Osteoblast (primary cell): Measurements from ENCODE around the gene RTN4IP1. TPM values are rescaled to one million over a fixed set of nuclear protein-coding genes. Genes with fewer than 3 reads are reported as not detected.
"Not testable (repeated sequence)": the region's sequence is repeated elsewhere in the genome, so short reads cannot be mapped to it uniquely, and the experiment has no call there.

ENCODE experiments used
- DNase-seq: peaks from one replicate; pipeline ENCODE4 v3.0.0; 2011; ENCODE audit warnings: low spot score, mixed read lengths; ENCODE audit not compliant: insufficient read length; ENCODE audit errors: missing footprints
- H2AFZ ChIP-seq: 2 replicates; pipeline ENCODE4 v1.6.0; 2011; ENCODE audit warnings: mild to moderate bottlenecking, low read length
- H3K27ac ChIP-seq: 2 replicates; pipeline ENCODE4 v1.5.1; 2011; ENCODE audit warnings: mild to moderate bottlenecking, low read depth, low read length, moderate library complexity
- H3K27me3 ChIP-seq: 2 replicates; pipeline ENCODE4 v1.6.0; 2012; ENCODE audit warnings: mild to moderate bottlenecking, control low read depth, inconsistent platforms, low read length, moderate library complexity; ENCODE audit not compliant: insufficient read depth
- H3K36me3 ChIP-seq: 2 replicates; pipeline ENCODE4 v1.5.1; 2011; ENCODE audit warnings: mild to moderate bottlenecking, low read length, control low read depth, moderate library complexity; ENCODE audit not compliant: insufficient read depth
- H3K4me1 ChIP-seq: 2 replicates; pipeline ENCODE4 v1.5.1; 2011; ENCODE audit warnings: mild to moderate bottlenecking, low read length, control low read depth, moderate library complexity; ENCODE audit not compliant: insufficient read depth
- H3K4me2 ChIP-seq: 2 replicates; pipeline ENCODE4 v1.6.0; 2011; ENCODE audit warnings: mild to moderate bottlenecking, low read length; ENCODE audit not compliant: insufficient read depth
- H3K4me3 ChIP-seq: fragments of 200-600 bp; sonication (generic); 3 replicates; pipeline ENCODE4 v1.5.1; 2012; ENCODE audit warnings: mild to moderate bottlenecking, low read length, inconsistent platforms; ENCODE audit not compliant: insufficient read depth
- H3K79me2 ChIP-seq: 2 replicates; pipeline ENCODE4 v1.6.0; 2012; ENCODE audit warnings: mild to moderate bottlenecking, low read length, control low read depth, inconsistent platforms; ENCODE audit not compliant: insufficient read depth
- H3K9me3 ChIP-seq: 2 replicates; pipeline ENCODE4 v1.5.1; 2011; ENCODE audit warnings: low read depth, low read length, control low read depth
- H4K20me1 ChIP-seq: 2 replicates; pipeline ENCODE4 v1.6.0; 2012; ENCODE audit warnings: mild to moderate bottlenecking, low read length, control low read depth; ENCODE audit not compliant: insufficient read depth
- total RNA-seq: library from RNA; depleted of rRNA; stranded (reverse); fragments of >200 nt; gene quantifications from 2 replicates; pipeline ENCODE4 v1.2.3, GENCODE V29; 2012
- TF ChIP-seq, protein P1 (sequence below): IDR thresholded peaks from 2 replicates; pipeline ENCODE4 v1.5.1; 2011; ENCODE audit warnings: mild to moderate bottlenecking, low read depth, low read length, moderate library complexity; ENCODE audit errors: extremely low read depth

Gene RTN4IP1
- total RNA-seq, 1 donor: 5.1 TPM

DNA sequence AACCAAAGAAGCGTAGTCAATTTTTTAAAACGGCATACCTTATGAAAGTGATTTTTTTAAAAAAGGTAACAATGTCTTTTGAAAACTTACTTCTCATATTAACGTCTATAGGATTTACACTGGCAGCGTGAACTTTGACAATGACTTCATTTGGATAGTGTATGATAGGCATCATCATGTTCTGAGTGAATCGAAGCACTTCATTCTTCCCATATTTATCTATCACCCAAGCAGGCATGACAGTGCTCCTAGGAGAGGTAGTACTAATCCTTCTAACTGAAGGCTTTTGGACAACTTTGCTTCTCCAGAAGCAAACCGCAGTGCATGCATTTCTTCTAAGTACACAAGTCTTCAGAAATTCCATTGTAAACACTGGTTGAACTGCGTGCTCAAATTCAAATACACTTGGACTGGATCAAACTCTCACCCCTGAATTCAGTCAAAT is 618 bp downstream of the RTN4IP1 start:
- peak overlapping the region; percentile 77 for H3K27ac ChIP-seq
- no peak for DNase-seq

DNA sequence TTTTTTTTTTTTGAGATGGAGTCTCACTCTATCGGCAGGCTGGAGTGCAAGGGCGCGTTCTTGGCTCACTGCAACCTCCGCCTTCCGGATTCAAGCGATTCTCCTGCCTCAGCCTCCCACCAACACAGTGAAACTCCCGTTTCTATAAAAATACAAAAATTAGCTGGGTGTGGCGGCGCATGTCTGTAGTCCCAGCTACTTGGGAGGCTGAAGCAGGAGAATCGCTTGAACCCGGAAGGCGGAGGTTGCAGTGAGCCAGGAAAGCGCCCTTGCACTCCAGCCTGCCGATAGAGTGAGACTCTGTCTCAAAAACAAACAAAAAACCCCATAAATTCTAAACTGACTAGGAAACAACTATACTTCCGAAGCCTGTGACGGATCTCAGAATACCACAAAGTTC is 1.5 kb downstream of the RTN4IP1 start:
- H3K4me2 ChIP-seq, H3K27me3 ChIP-seq, H3K36me3 ChIP-seq, H3K9me3 ChIP-seq, H4K20me1 ChIP-seq, H3K4me3 ChIP-seq, H3K27ac ChIP-seq, H2AFZ ChIP-seq, DNase-seq: not testable (repeated sequence)
- peaks cover 27% of the 10 kb centered on the region for H3K79me2 ChIP-seq
- H3K4me1 ChIP-seq: peaks cover 12% of the 10 kb centered on the region

More for the DNA sequence above, 618 bp downstream of the RTN4IP1 start:
- peak overlapping the region; percentile 86 for H2AFZ ChIP-seq
- peaks cover 12% of the 10 kb centered on the region for H3K4me1 ChIP-seq
- H3K4me3 ChIP-seq: peak overlapping the region; percentile 85
- peak overlapping the region; percentile 81 for H3K4me2 ChIP-seq
- H3K79me2 ChIP-seq: peaks cover 33% of the 10 kb centered on the region
- H4K20me1 ChIP-seq: peaks cover 9% of the 10 kb centered on the region
- H3K27me3 ChIP-seq: no peaks in the 10 kb centered on the region
- H3K9me3 ChIP-seq: no peaks in the 10 kb centered on the region
- no peaks in the 10 kb centered on the region for H3K36me3 ChIP-seq
- TF ChIP-seq, protein P1, sequence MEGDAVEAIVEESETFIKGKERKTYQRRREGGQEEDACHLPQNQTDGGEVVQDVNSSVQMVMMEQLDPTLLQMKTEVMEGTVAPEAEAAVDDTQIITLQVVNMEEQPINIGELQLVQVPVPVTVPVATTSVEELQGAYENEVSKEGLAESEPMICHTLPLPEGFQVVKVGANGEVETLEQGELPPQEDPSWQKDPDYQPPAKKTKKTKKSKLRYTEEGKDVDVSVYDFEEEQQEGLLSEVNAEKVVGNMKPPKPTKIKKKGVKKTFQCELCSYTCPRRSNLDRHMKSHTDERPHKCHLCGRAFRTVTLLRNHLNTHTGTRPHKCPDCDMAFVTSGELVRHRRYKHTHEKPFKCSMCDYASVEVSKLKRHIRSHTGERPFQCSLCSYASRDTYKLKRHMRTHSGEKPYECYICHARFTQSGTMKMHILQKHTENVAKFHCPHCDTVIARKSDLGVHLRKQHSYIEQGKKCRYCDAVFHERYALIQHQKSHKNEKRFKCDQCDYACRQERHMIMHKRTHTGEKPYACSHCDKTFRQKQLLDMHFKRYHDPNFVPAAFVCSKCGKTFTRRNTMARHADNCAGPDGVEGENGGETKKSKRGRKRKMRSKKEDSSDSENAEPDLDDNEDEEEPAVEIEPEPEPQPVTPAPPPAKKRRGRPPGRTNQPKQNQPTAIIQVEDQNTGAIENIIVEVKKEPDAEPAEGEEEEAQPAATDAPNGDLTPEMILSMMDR: no peak

DNA sequence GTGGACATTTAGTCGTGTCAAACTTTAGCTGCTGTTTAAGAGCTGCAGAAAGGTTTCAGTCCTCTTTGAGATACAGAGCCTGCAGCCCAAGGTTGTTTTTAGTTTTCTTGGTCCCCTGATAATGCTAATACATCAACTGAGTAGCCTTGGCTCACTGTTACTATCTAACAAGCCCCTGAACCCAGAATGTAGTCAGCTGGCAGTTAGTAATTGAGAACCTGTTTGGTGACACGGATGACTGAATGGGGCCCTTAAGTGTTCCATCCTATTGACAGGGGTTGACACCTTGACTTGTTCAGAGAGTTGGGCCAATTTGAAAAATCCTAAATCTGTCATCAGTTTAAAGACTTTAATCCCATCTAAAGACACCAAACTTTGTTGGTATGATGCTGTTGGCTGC is 2.8 kb downstream of the RTN4IP1 start:
- Histone ChIP-seq H3K4me3 (no peak overlapping the region), H3K79me2 (peaks cover 16% of the 10 kb centered on the region), H4K20me1 (no peaks in the 10 kb centered on the region), H2AFZ (no peak overlapping the region), H3K27ac (no peak overlapping the region), H3K9me3 (no peaks in the 10 kb centered on the region), H3K36me3 (no peaks in the 10 kb centered on the region), H3K4me1 (peaks cover 13% of the 10 kb centered on the region), H3K4me2 (no peak overlapping the region), H3K27me3 (no peaks in the 10 kb centered on the region)
- TF ChIP-seq, protein P1: no peak
- DNase-seq: no peak

DNA sequence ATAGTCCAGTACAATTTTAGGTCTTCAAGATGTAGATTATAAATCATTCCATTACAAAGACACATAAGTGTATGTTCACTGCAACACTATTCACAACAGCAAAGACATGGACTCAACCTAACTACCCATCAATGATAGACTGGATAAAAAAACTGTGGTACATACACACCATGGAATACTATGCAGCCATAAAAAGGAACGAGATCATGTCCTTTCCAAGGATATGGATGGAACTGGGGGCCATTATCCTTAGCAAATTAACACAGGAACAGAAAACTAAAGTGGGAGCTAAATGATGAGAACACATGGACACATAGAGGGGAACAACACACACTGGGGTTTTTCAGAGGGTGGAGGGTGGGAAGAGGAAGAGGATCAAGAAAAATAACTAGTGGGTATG is 6.3 kb downstream of the RTN4IP1 start:
- DNase-seq: no peak
- TF ChIP-seq, protein P1: no peak
- Histone ChIP-seq H3K27me3 (no peaks in the 10 kb centered on the region), H3K4me3 (no peak overlapping the region), H3K4me1 (peaks cover 5% of the 10 kb centered on the region), H2AFZ (no peak overlapping the region), H3K36me3 (no peaks in the 10 kb centered on the region), H3K4me2 (no peak overlapping the region), H4K20me1 (no peaks in the 10 kb centered on the region), H3K79me2 (no peaks in the 10 kb centered on the region), H3K9me3 (no peaks in the 10 kb centered on the region), H3K27ac (no peak overlapping the region)
